Cardiac muscle cell (in vitro differentiated cells and primary cell): Measurements from ENCODE around the gene EDN2. TPM values are rescaled to one million over a fixed set of nuclear protein-coding genes. Genes with fewer than 3 reads are reported as not detected.

ENCODE experiments used
- DNase-seq, 2 donors: peaks; one replicate each; pipeline versions ENCODE4 v3.0.0 to v3.0.0-alpha.2; 2010 to 2017; ENCODE audit warnings: low read depth in 1 of 2, low spot score in 1 of 2
- H3K27ac ChIP-seq: fragments of 200-600 bp; sonication (generic); 2 replicates; pipeline ENCODE4 v1.5.1; 2016
- H3K27me3 ChIP-seq: fragments of 200-600 bp; sonication (generic); 2 replicates; pipeline ENCODE4 v1.6.0; 2016; ENCODE audit warnings: control low read depth
- H3K36me3 ChIP-seq: fragments of 200-600 bp; sonication (generic); 2 replicates; pipeline ENCODE4 v1.5.1; 2016; ENCODE audit warnings: control low read depth
- H3K4me1 ChIP-seq: fragments of 200-600 bp; sonication (generic); 2 replicates; pipeline ENCODE4 v1.8.1; 2017; ENCODE audit warnings: low read depth, mild to moderate bottlenecking, mixed run types
- H3K4me3 ChIP-seq: fragments of 200-600 bp; sonication (generic); 2 replicates; pipeline ENCODE4 v1.5.1; 2016; ENCODE audit warnings: mild to moderate bottlenecking
- H3K9me3 ChIP-seq: fragments of 200-600 bp; sonication (generic); 2 replicates; pipeline ENCODE4 v1.5.1; 2017; ENCODE audit warnings: low read depth, mild to moderate bottlenecking, control low read depth
- CTCF ChIP-seq: IDR thresholded peaks from 2 replicates; pipeline ENCODE4 v1.5.1; 2012; ENCODE audit warnings: low read depth, mild to moderate bottlenecking, low read length
- polyA plus RNA-seq: library from polyadenylated mRNA; unstranded; fragments of >200 nt; fragmentation: Nextera tagmentation; extraction: Ambion mirVana; gene quantifications from 2 replicates; pipeline ENCODE4 v1.2.1, GENCODE V29; 2016
- total RNA-seq: library from RNA; depleted of rRNA; stranded (reverse); fragments of >200 nt; gene quantifications from 2 replicates; pipeline ENCODE4 v1.2.3, GENCODE V29; 2016

Gene EDN2
- total and polyA plus RNA-seq, 2 experiments from 2014 or later, result 0.98 to 1.8 TPM

GRCh38 chr1:41464885-41465284 lies 19.6 kb downstream of the EDN2 start:
- Histone ChIP-seq H3K4me1 (no peaks in the 10 kb centered on the region), H3K36me3 (no peaks in the 10 kb centered on the region), H3K4me3 (no peak overlapping the region), H3K9me3 (no peaks in the 10 kb centered on the region), H3K27ac (no peak overlapping the region), H3K27me3 (no peaks in the 10 kb centered on the region)
- DNase-seq, result no peak
- no peak for TF ChIP-seq CTCF

DNA sequence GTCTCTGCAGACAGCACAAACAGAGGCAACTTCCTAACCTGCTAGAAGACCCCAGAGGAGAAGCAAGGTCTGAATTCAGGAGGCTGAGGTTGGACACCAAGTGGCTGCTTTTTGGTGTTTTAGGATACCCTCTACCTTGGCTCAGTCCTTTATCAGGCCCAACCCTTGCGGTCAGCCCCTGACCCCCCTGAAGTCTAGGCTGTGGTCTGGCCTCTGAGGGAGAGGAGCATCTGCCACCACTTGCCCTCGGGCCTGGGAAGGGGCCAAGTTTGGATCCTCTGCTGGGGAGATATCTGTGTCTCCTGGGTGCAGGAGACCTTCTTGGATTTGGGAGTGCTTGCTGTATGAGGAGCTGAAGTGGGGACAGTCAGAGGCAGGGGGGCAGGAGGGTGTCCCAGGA lies 21.0 kb downstream of the EDN2 start:
- no peak for TF ChIP-seq CTCF
- Histone ChIP-seq H3K4me3 (no peak overlapping the region), H3K4me1 (no peaks in the 10 kb centered on the region), H3K27ac (no peak overlapping the region), H3K36me3 (no peaks in the 10 kb centered on the region), H3K9me3 (no peaks in the 10 kb centered on the region), H3K27me3 (no peaks in the 10 kb centered on the region)
- no peak for DNase-seq

GRCh38 chr1:41462680-41463004 lies 21.8 kb downstream of the EDN2 start:
- no peak overlapping the region for H3K4me3 ChIP-seq
- H3K4me1 ChIP-seq, result no peaks in the 10 kb centered on the region
- H3K36me3 ChIP-seq, result no peaks in the 10 kb centered on the region
- H3K27me3 ChIP-seq, result no peaks in the 10 kb centered on the region
- no peak for TF ChIP-seq CTCF
- H3K9me3 ChIP-seq, result no peaks in the 10 kb centered on the region
- no peak overlapping the region for H3K27ac ChIP-seq
- DNase-seq, result no peak

DNA sequence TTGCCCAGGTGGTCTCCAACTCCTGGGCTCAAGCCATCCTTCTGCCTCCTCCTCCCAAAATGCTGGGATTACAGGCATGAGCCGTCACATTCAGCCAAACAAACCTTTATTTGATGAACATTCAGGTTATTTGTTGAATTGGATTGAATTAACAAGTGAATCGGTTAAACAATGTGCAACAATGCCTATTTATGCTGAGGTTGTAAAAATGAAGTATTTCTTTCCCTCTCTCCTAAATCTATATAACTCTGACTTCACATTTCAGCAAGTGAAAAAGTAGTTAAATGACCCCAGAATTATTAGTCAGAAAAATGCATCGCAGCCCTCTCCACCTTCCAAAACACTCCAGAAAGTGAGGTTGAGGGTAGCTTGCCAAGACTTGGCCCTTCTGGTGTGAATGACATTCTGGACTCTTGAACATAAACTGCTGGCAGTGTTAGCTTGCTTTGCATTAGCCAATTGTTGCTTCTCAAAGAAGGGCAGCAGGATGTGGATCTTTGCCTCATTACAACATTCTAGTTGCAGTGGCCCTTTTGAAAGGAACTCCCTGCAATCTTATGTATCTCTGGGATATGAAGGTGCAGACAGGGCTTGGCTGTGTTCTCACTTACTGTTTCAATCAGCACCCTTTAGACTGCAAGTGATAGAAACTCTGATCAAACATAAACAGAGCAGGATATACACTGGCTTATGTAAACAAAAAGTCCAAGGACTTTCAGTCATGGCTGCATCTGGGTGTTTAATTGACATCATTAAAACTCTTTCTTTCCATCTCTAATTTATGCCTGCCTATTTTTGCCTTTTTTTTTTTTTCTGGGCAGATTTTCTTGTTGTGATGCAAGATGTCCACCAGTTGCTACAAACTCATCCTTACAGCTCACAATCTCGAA lies 22.4 kb downstream of the EDN2 start:
- DNase-seq, result peak in 1 of 2 donors; percentile 80
- Histone ChIP-seq H3K36me3 (no peaks in the 10 kb centered on the region), H3K27ac (no peak overlapping the region), H3K27me3 (no peaks in the 10 kb centered on the region), H3K4me1 (no peaks in the 10 kb centered on the region), H3K9me3 (no peaks in the 10 kb centered on the region), H3K4me3 (no peak overlapping the region)
- TF ChIP-seq CTCF, result no peak

DNA sequence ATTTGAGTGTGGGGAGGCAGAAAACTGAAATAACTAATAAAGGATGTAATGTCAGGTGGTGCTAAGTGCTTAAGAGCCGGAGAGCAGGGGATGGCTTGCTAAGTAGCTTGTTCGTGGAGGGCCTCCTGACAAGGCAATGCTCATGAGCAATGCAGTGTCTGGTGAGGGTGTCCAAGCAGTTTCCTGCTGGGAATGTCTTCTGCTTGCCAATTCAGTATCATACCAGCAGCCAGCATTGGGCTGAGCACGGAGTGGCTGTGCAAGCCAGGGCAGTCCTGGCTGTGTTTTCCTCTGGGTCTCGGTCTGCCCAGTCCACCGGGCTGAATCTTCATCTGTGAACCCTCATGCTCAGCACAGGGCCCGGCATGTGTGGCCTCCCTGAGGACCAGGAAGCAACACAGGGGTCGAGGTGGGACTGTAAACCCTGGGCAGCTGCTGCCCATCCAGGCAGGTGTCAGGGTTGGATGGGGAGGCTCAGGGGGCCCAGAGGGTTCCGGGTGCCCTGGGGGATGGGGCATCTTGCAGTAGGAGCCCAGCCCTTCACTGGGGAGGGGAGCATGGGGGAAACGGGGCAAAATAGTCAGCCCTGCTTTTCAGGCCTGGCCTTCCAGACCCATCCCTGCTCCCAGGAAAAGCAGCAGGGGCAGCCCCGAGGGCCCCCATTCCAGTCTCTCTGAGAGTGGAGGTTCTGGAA lies 27.5 kb downstream of the EDN2 start:
- DNase-seq, result no peak
- no peak for TF ChIP-seq CTCF
- Histone ChIP-seq H3K27me3 (no peaks in the 10 kb centered on the region), H3K4me1 (no peaks in the 10 kb centered on the region), H3K27ac (no peak overlapping the region), H3K36me3 (no peaks in the 10 kb centered on the region), H3K4me3 (no peak overlapping the region), H3K9me3 (no peaks in the 10 kb centered on the region)
